PFSK-1 (cell line): Measurements from ENCODE around the gene POLG.

Experiments used
- FOXP2 ChIP-seq: optimal IDR thresholded peaks from 2 replicates; pipeline ENCODE3; 2011; ENCODE audit warnings: borderline replicate concordance, control low read depth, inconsistent platforms; ENCODE audit not compliant: insufficient read depth; ENCODE audit errors: extremely low read length, extremely low read depth
- POLR2AphosphoS5 ChIP-seq: IDR thresholded peaks from 2 replicates; pipeline ENCODE4 v1.6.1; 2012; ENCODE audit warnings: low read depth, mild to moderate bottlenecking, control low read depth, low read length, moderate library complexity
- REST ChIP-seq, 2 experiments: IDR thresholded peaks; 2 replicates each; pipeline versions ENCODE4 v1.6.1 to v1.8.0; 2011 to 2012; ENCODE audit warnings: low read depth in 2 of 2, low read length in 2 of 2, control low read depth in 1 of 2, inconsistent platforms in 1 of 2, mild to moderate bottlenecking in 1 of 2, moderate library complexity in 1 of 2; ENCODE audit not compliant: insufficient read depth in 1 of 2
- SIN3A ChIP-seq: IDR thresholded peaks from 2 replicates; pipeline ENCODE4 v1.6.1; 2012; ENCODE audit warnings: mild to moderate bottlenecking, low read length, moderate library complexity, borderline replicate concordance; ENCODE audit not compliant: insufficient read depth
- TAF1 ChIP-seq: IDR thresholded peaks from 2 replicates; pipeline ENCODE4 v1.6.1; 2012; ENCODE audit warnings: low read length, control low read depth, borderline replicate concordance; ENCODE audit not compliant: insufficient read depth

- no peak for TF ChIP-seq SIN3A
- no peak for TF ChIP-seq REST (IDR thresholded peaks at IDR 0.05; ENCODE audit: insufficient read depth in 1 of 2, low read depth in 2 of 2, low read length in 2 of 2)
- no peak for TF ChIP-seq POLR2AphosphoS5
- no peak for TF ChIP-seq TAF1
- TF ChIP-seq FOXP2 = no peak
Observed at GRCh38 chr15:89320200-89320599, 14.4 kb downstream of the POLG start.
